Stimulated activated CD8-positive, alpha-beta memory T cell treated with anti-CD3 and anti-CD28 coated beads, Interleukin-7, amount 100 ng/mL, for 24 hours (primary cell): Measurements from ENCODE around the gene KLHL10.

ENCODE experiments used
- DNase-seq: peaks from one replicate; pipeline ENCODE4 v3.0.0-alpha.2; 2020; ENCODE audit warnings: low read depth

Gene KLHL10

DNA sequence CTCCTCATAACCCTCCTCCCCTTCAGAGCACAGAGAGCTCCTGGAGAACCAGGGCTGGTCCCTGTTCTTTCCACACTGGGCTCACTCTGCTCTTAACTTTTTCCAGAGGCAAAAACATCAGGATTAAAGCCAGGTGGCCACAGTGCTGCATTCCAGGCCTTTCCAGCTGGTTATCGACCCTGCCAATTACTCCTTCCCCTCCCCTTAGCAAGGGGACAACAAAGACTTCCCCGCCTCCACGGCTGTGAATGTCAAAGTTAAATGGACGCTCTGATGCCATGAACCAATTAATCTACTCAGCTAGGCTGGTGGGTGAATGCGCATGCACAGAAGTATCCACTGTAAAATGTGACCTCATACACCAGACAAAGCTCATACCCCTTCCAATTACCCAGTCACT lies 58.0 kb downstream of the KLHL10 start:
- DNase-seq, result no peak

GRCh38 chr17:41896726-41897125 lies 59.1 kb downstream of the KLHL10 start:
- DNase-seq, result no peak
